Hepatocyte (in vitro differentiated cells): ENCODE results near the gene VPS13D.

Source experiments
- CTCF ChIP-seq: fragments of 200-600 bp; sonication (generic); IDR thresholded peaks from 2 replicates; pipeline ENCODE4 v1.5.1; 2016; ENCODE audit warnings: antibody characterized with exemption, mild to moderate bottlenecking; ENCODE audit not compliant: poor library complexity
- EZH2phosphoT487 ChIP-seq: fragments of 200-600 bp; sonication (generic); IDR thresholded peaks from one replicate; pipeline ENCODE4 v1.6.1; 2018; ENCODE audit warnings: antibody characterized with exemption, mild to moderate bottlenecking, low read depth, moderate library complexity; ENCODE audit not compliant: unreplicated experiment, severe bottlenecking

- no peak for TF ChIP-seq CTCF
- no peak for TF ChIP-seq EZH2phosphoT487
Measured at GRCh38 chr1:12536023-12536639, 306.3 kb downstream of the VPS13D start.
